ENCODE data around the gene CUL4A.

Gene CUL4A

DNA sequence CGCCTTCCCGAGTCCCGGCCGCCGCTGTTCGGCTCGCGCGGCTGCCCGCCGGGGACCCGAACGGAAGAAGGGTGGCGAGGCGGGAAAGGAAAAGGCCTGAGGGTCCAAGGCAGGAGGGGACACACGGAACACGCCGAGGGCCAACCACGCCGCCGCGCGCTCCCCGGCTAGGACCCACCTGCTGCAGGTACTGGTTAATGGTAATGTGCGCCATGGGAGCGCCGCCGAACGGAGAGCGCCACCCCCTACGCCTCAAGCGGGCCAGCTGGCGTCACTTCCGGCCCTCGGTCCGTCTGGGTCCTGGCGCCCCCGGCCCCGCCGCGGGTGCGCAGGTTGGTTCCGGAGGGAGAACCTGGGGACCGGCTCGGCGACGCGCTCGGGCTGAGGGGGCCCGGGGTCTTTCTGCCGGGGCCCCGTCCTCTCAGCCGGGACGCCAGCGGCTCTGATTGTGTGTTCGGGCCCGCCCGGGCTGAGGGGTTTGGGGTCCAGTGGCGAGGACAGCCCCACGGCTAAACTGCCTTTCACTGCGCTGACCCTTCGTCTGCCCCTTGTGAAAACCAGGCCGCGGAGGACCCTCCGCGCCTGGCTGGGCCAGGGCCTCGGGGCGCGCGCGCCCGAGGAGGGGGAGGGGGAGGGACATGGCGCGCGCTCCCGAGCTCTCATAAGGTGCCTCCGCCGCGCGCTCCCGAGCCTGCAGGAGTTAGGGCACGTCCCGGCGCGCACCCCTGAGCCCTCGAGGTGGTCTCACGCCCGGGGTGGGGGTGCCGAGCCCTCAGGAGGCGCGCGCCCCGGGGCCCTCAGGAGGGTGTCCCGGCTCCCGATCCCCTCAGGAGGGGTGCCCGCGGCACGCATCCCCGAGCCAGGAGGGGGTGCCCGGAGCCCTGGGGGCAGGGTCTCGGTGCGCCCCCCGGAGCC is 735 bp upstream of the CUL4A start, which contains the start of gene PCID2 (continued):
- TF ChIP-seq KLF17 (tag by site-specific recombination; IDR thresholded peaks at IDR 0.05) (peak; percentile 99), ZFP69B (tag by site-specific recombination; IDR thresholded peaks at IDR 0.05) (peak; percentile 85), SCRT1 (tag by site-specific recombination; IDR thresholded peaks at IDR 0.05; ENCODE audit: borderline replicate concordance) (peak; percentile 83), ZNF157 (tag by site-specific recombination; IDR thresholded peaks at IDR 0.05) (no peak), ZNF843 (tag by site-specific recombination; IDR thresholded peaks at IDR 0.05) (peak; percentile 77), ZNF785 (tag by site-specific recombination; IDR thresholded peaks at IDR 0.05) (peak; percentile 57; the same call in 1 of the 2 replicates), ZSCAN30 (tag by site-specific recombination; IDR thresholded peaks at IDR 0.05) (peak; percentile 99), MYNN (tag by site-specific recombination; IDR thresholded peaks at IDR 0.05; ENCODE audit: borderline replicate concordance) (peak; percentile 70), TRIM28 (IDR thresholded peaks at IDR 0.05; ENCODE audit: borderline replicate concordance, low read length) (no peak), ZNF837 (tag by site-specific recombination; IDR thresholded peaks at IDR 0.05) (peak; percentile 64), PBX3 (CRISPR knock-in tag; IDR thresholded peaks at IDR 0.05) (peak; percentile 94), ZBTB21 (tag by site-specific recombination; IDR thresholded peaks at IDR 0.05) (peak; percentile 68), ZNF670 (tag by site-specific recombination; IDR thresholded peaks at IDR 0.05; ENCODE audit: low read depth) (no peak)

GRCh38 chr13:113209759-113210421 is 477 bp downstream of the CUL4A start:
- H3K27ac ChIP-seq (ENCODE audit: extremely low read depth, low read depth, low read length) = peak overlapping the region; percentile 86
- H3K4me1 ChIP-seq (ENCODE audit: control insufficient read depth, insufficient read depth, low read length) = no peaks in the 10 kb centered on the region; the same call in 1 of the 2 replicates
- ChIA-PET POLR2A (interaction anchor here (1.3 kb wide), 1 partner anchor 10 kb away, joined by 4 read pairs; no protein-coding TSS in a partner anchor), CTCF (interaction anchor here (0.5 kb wide), 1 partner anchor 49 kb away, joined by 3 read pairs; no protein-coding TSS in a partner anchor)
- H3K36me3 ChIP-seq (ENCODE audit: control insufficient read depth in 2 of 2, insufficient read depth in 1 of 2, low read length in 2 of 2) = peaks cover 0 to 33% of the 10 kb centered on the region in 2 experiments; a peak in 1 of 3 replicates
- H3K9me3 ChIP-seq (ENCODE audit: control insufficient read depth, insufficient read depth, low read depth, low read length) = no peaks in the 10 kb centered on the region
- peak overlapping the region; percentile 97 for H3K4me3 ChIP-seq (ENCODE audit: low read depth, low read length)
- TF ChIP-seq ZNF560 (tag by site-specific recombination; IDR thresholded peaks at IDR 0.05; ENCODE audit: borderline replicate concordance) = no peak
- peak; percentile 84 for TF ChIP-seq ZNF600 (tag by site-specific recombination; IDR thresholded peaks at IDR 0.05)
- TF ChIP-seq BCL11A (tag by site-specific recombination; IDR thresholded peaks at IDR 0.05; ENCODE audit: low read depth) = no peak
- no peak for TF ChIP-seq ZNF610 (tag by site-specific recombination; IDR thresholded peaks at IDR 0.05; ENCODE audit: borderline replicate concordance)
- TF ChIP-seq KLF7 (tag by site-specific recombination; IDR thresholded peaks at IDR 0.05; ENCODE audit: borderline replicate concordance) = no peak
- no peak for TF ChIP-seq INSM2 (tag by site-specific recombination; IDR thresholded peaks at IDR 0.05)
- TF ChIP-seq SCRT1 (tag by site-specific recombination; IDR thresholded peaks at IDR 0.05; ENCODE audit: borderline replicate concordance) = peak; percentile 51
- TF ChIP-seq ZNF19 (tag by site-specific recombination; IDR thresholded peaks at IDR 0.05; ENCODE audit: low read depth) = no peak
- no peak for TF ChIP-seq ZNF169 (tag by site-specific recombination; IDR thresholded peaks at IDR 0.05)
- TF ChIP-seq ZXDB (tag by site-specific recombination; IDR thresholded peaks at IDR 0.05) = no peak
- TF ChIP-seq, protein P1, sequence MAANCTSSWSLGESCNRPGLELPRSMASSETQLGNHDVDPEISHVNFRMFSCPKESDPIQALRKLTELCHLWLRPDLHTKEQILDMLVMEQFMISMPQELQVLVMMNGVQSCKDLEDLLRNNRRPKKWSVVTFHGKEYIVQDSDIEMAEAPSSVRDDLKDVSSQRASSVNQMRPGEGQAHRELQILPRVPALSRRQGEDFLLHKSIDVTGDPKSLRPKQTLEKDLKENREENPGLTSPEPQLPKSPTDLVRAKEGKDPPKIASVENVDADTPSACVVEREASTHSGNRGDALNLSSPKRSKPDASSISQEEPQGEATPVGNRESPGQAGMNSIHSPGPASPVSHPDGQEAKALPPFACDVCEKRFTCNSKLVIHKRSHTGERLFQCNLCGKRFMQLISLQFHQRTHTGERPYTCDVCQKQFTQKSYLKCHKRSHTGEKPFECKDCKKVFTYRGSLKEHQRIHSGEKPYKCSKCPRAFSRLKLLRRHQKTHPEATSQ (tag by site-specific recombination; IDR thresholded peaks at IDR 0.05) = no peak
- no peak for TF ChIP-seq ZNF677 (tag by site-specific recombination; IDR thresholded peaks at IDR 0.05)
- no peak for TF ChIP-seq PRDM1 (tag by site-specific recombination; IDR thresholded peaks at IDR 0.05)
- TF ChIP-seq ZNF223 (tag by site-specific recombination; IDR thresholded peaks at IDR 0.05) = no peak
- TF ChIP-seq ZNF426 (tag by site-specific recombination; IDR thresholded peaks at IDR 0.05) = no peak
- TF ChIP-seq ZNF777 (tag by site-specific recombination; IDR thresholded peaks at IDR 0.05; ENCODE audit: borderline replicate concordance) = no peak
- TF ChIP-seq KLF10 (tag by site-specific recombination; IDR thresholded peaks at IDR 0.05) = peak; percentile 77
- no peak for TF ChIP-seq MEIS1 (CRISPR knock-in tag; IDR thresholded peaks at IDR 0.05; ENCODE audit: borderline replicate concordance)
- no peak for TF ChIP-seq ZNF776 (tag by site-specific recombination; IDR thresholded peaks at IDR 0.05; ENCODE audit: borderline replicate concordance)
